ENCODE measurements around the gene SEC23A.

Gene SEC23A

GRCh38 chr14:39085933-39086332, 17.1 kb downstream of the SEC23A start:
- no peak overlapping the region for H3K27ac ChIP-seq (ENCODE audit: low read depth, low read length)
- H3K79me2 ChIP-seq (ENCODE audit: control insufficient read depth, low read length), result no peaks in the 10 kb centered on the region
- no peak overlapping the region for H3K4me2 ChIP-seq (ENCODE audit: low read length)
- H3K36me3 ChIP-seq (ENCODE audit: control insufficient read depth, low read length), result peaks cover 39% of the 10 kb centered on the region
- no peaks in the 10 kb centered on the region for H4K20me1 ChIP-seq (ENCODE audit: control insufficient read depth, insufficient read depth, low read depth, low read length)
- H3K4me1 ChIP-seq (ENCODE audit: control insufficient read depth, low read length), result no peaks in the 10 kb centered on the region
- H3F3A ChIP-seq (ENCODE audit: control insufficient read depth, insufficient read depth), result no peaks in the 10 kb centered on the region
- H3K9me2 ChIP-seq (replicated peaks; ENCODE audit: control insufficient read depth, low read length), result no peaks in the 10 kb centered on the region
- no peaks in the 10 kb centered on the region for H3K9me3 ChIP-seq (ENCODE audit: control insufficient read depth, insufficient read depth, low read length)
- no peak for TF ChIP-seq CTCF (IDR thresholded peaks at IDR 0.05; ENCODE audit: low read depth, low read length, poor library complexity, severe bottlenecking)
- TF ChIP-seq EZH2phosphoT487 (IDR thresholded peaks at IDR 0.05; ENCODE audit: borderline replicate concordance, low read length), result no peak
- H3K4me3 ChIP-seq (ENCODE audit: low read length), result no peak overlapping the region
- no peaks in the 10 kb centered on the region for H3K27me3 ChIP-seq (ENCODE audit: control insufficient read depth, low read length)

- H3K36me3 ChIP-seq (ENCODE audit: control insufficient read depth, low read length), result peaks cover 32% of the 10 kb centered on the region
- no peaks in the 10 kb centered on the region for H3K79me2 ChIP-seq (ENCODE audit: control insufficient read depth, low read length)
- H4K20me1 ChIP-seq (ENCODE audit: control insufficient read depth, insufficient read depth, low read depth, low read length), result no peaks in the 10 kb centered on the region
Observed at GRCh38 chr14:39083127-39083526, 19.9 kb downstream of the SEC23A start.

GRCh38 chr14:39080886-39081285, 22.1 kb downstream of the SEC23A start:
- Histone ChIP-seq H3K79me2 (ENCODE audit: control insufficient read depth, low read length) (no peaks in the 10 kb centered on the region), H3F3A (ENCODE audit: control insufficient read depth, insufficient read depth) (no peaks in the 10 kb centered on the region), H3K4me2 (ENCODE audit: low read length) (no peak overlapping the region), H4K20me1 (ENCODE audit: control insufficient read depth, insufficient read depth, low read depth, low read length) (no peaks in the 10 kb centered on the region), H3K9me3 (ENCODE audit: control insufficient read depth, insufficient read depth, low read length) (no peaks in the 10 kb centered on the region), H3K36me3 (ENCODE audit: control insufficient read depth, low read length) (peaks cover 17% of the 10 kb centered on the region), H3K4me1 (ENCODE audit: control insufficient read depth, low read length) (no peaks in the 10 kb centered on the region), H3K27me3 (ENCODE audit: control insufficient read depth, low read length) (no peaks in the 10 kb centered on the region), H3K27ac (ENCODE audit: low read depth, low read length) (no peak overlapping the region), H3K9me2 (replicated peaks; ENCODE audit: control insufficient read depth, low read length) (no peaks in the 10 kb centered on the region), H3K4me3 (ENCODE audit: low read length) (no peak overlapping the region)
- TF ChIP-seq EZH2phosphoT487 (IDR thresholded peaks at IDR 0.05; ENCODE audit: borderline replicate concordance, low read length) (no peak), CTCF (IDR thresholded peaks at IDR 0.05; ENCODE audit: low read depth, low read length, poor library complexity, severe bottlenecking) (no peak)

More at GRCh38 chr14:39083127-39083526, 19.9 kb downstream of the SEC23A start:
- H3K27me3 ChIP-seq (ENCODE audit: control insufficient read depth, low read length), result no peaks in the 10 kb centered on the region
- TF ChIP-seq EZH2phosphoT487 (IDR thresholded peaks at IDR 0.05; ENCODE audit: borderline replicate concordance, low read length), result no peak
- no peak for TF ChIP-seq CTCF (IDR thresholded peaks at IDR 0.05; ENCODE audit: low read depth, low read length, poor library complexity, severe bottlenecking)
- no peak overlapping the region for H3K27ac ChIP-seq (ENCODE audit: low read depth, low read length)
- no peaks in the 10 kb centered on the region for H3K9me3 ChIP-seq (ENCODE audit: control insufficient read depth, insufficient read depth, low read length)
- no peaks in the 10 kb centered on the region for H3K4me1 ChIP-seq (ENCODE audit: control insufficient read depth, low read length)
- H3F3A ChIP-seq (ENCODE audit: control insufficient read depth, insufficient read depth), result no peaks in the 10 kb centered on the region
- H3K9me2 ChIP-seq (replicated peaks; ENCODE audit: control insufficient read depth, low read length), result no peaks in the 10 kb centered on the region
- no peak overlapping the region for H3K4me2 ChIP-seq (ENCODE audit: low read length)
- H3K4me3 ChIP-seq (ENCODE audit: low read length), result no peak overlapping the region

GRCh38 chr14:39071096-39071495, 31.9 kb downstream of the SEC23A start:
- Histone ChIP-seq H3K36me3 (ENCODE audit: control insufficient read depth, low read length) (peaks cover 21% of the 10 kb centered on the region), H3K9me3 (ENCODE audit: control insufficient read depth, insufficient read depth, low read length) (no peaks in the 10 kb centered on the region), H3K9me2 (replicated peaks; ENCODE audit: control insufficient read depth, low read length) (no peaks in the 10 kb centered on the region), H3F3A (ENCODE audit: control insufficient read depth, insufficient read depth) (no peaks in the 10 kb centered on the region), H3K4me2 (ENCODE audit: low read length) (no peak overlapping the region), H4K20me1 (ENCODE audit: control insufficient read depth, insufficient read depth, low read depth, low read length) (no peaks in the 10 kb centered on the region), H3K79me2 (ENCODE audit: control insufficient read depth, low read length) (no peaks in the 10 kb centered on the region), H3K27ac (ENCODE audit: low read depth, low read length) (no peak overlapping the region), H3K27me3 (ENCODE audit: control insufficient read depth, low read length) (no peaks in the 10 kb centered on the region), H3K4me1 (ENCODE audit: control insufficient read depth, low read length) (no peaks in the 10 kb centered on the region), H3K4me3 (ENCODE audit: low read length) (no peak overlapping the region)
- no peak for TF ChIP-seq EZH2phosphoT487 (IDR thresholded peaks at IDR 0.05; ENCODE audit: borderline replicate concordance, low read length)
- TF ChIP-seq CTCF (IDR thresholded peaks at IDR 0.05; ENCODE audit: low read depth, low read length, poor library complexity, severe bottlenecking), result no peak

Data from DOHH2 (cell line).